Limb (tissue), 2 donors: Measurements from ENCODE around the gene FUCA2.
"Not testable (repeated sequence)": the region's sequence is repeated elsewhere in the genome, so short reads cannot be mapped to it uniquely, and the experiment has no call there.

Experiments
- DNase-seq, 2 donors: peaks; one replicate each; pipeline ENCODE4 v3.0.0-alpha.2; 2016; ENCODE audit errors: extremely low spot score in 2 of 2

Gene FUCA2

GRCh38 chr6:143536461-143536865 is 24.9 kb upstream of the FUCA2 start:
- peak; percentile 13 to 68 for DNase-seq

- no peak for DNase-seq
Measured at GRCh38 chr6:143535189-143535614, 23.7 kb upstream of the FUCA2 start.

GRCh38 chr6:143531720-143532499 is 20.4 kb upstream of the FUCA2 start:
- no peak for DNase-seq

- DNase-seq = no peak
Measured at GRCh38 chr6:143529095-143529494, 17.6 kb upstream of the FUCA2 start.

GRCh38 chr6:143528164-143528811 is 16.8 kb upstream of the FUCA2 start:
- DNase-seq = no peak

- no peak for DNase-seq
Measured at GRCh38 chr6:143527677-143528076, 16.2 kb upstream of the FUCA2 start.

- no peak for DNase-seq
Measured at GRCh38 chr6:143525356-143525755, 13.8 kb upstream of the FUCA2 start.

GRCh38 chr6:143522039-143522600 is 10.6 kb upstream of the FUCA2 start:
- no peak for DNase-seq

- DNase-seq = no peak
Measured at GRCh38 chr6:143517447-143517773, 5.9 kb upstream of the FUCA2 start.

- no peak for DNase-seq
Measured at GRCh38 chr6:143516690-143517446, 5.3 kb upstream of the FUCA2 start.

- no peak for DNase-seq
Measured at GRCh38 chr6:143515766-143516355, 4.3 kb upstream of the FUCA2 start.

GRCh38 chr6:143515061-143515760 is 3.7 kb upstream of the FUCA2 start:
- DNase-seq = peak in 1 of 2 donors; percentile 29

- DNase-seq = no peak
Measured at GRCh38 chr6:143513410-143513809, 1.9 kb upstream of the FUCA2 start.

GRCh38 chr6:143510326-143510725 is 1.2 kb downstream of the FUCA2 start:
- not testable (repeated sequence) for DNase-seq

- DNase-seq = no peak
Measured at GRCh38 chr6:143507358-143508145, 4.0 kb downstream of the FUCA2 start.

- DNase-seq = no peak
Measured at GRCh38 chr6:143506620-143507019, 4.9 kb downstream of the FUCA2 start.

- DNase-seq = no peak
Measured at GRCh38 chr6:143506199-143506598, 5.3 kb downstream of the FUCA2 start.

- no peak for DNase-seq
Measured at GRCh38 chr6:143505537-143505936, 6.0 kb downstream of the FUCA2 start.

GRCh38 chr6:143505111-143505510 is 6.4 kb downstream of the FUCA2 start:
- DNase-seq = no peak

- no peak for DNase-seq
Measured at GRCh38 chr6:143504369-143504768, 7.2 kb downstream of the FUCA2 start.
